WI38 (cell line): ENCODE measurements around the gene USP6NL.
A peak's percentile ranks its signal among the peaks of the same experiment; 100 is the strongest.

Experiments used
- H3K4me3 ChIP-seq: 2 replicates; pipeline ENCODE4 v1.5.1; 2011; ENCODE audit warnings: low read depth, mild to moderate bottlenecking, control low read depth, low read length
- CTCF ChIP-seq: IDR thresholded peaks from 2 replicates; pipeline ENCODE4 v1.5.1; 2012; ENCODE audit warnings: low read depth, mild to moderate bottlenecking, control low read depth, low read length

Gene USP6NL

GRCh38 chr10:11431216-11431555, 180.3 kb downstream of the USP6NL start:
- H3K4me3 ChIP-seq: no peak overlapping the region
- TF ChIP-seq CTCF: no peak

GRCh38 chr10:11430421-11431215, 180.8 kb downstream of the USP6NL start:
- no peak for TF ChIP-seq CTCF

GRCh38 chr10:11429439-11430052, 181.9 kb downstream of the USP6NL start:
- H3K4me3 ChIP-seq: no peak overlapping the region
- no peak for TF ChIP-seq CTCF

More at GRCh38 chr10:11430421-11431215, 180.8 kb downstream of the USP6NL start:
- H3K4me3 ChIP-seq: no peak overlapping the region

GRCh38 chr10:11425676-11426075, 185.8 kb downstream of the USP6NL start:
- H3K4me3 ChIP-seq: no peak overlapping the region
- no peak for TF ChIP-seq CTCF

GRCh38 chr10:11425296-11425610, 186.2 kb downstream of the USP6NL start:
- no peak for TF ChIP-seq CTCF
- no peak overlapping the region for H3K4me3 ChIP-seq

GRCh38 chr10:11424456-11425295, 186.8 kb downstream of the USP6NL start:
- no peak overlapping the region for H3K4me3 ChIP-seq
- TF ChIP-seq CTCF: peak; percentile 95

GRCh38 chr10:11416974-11417373, 194.5 kb downstream of the USP6NL start:
- no peak for TF ChIP-seq CTCF
- H3K4me3 ChIP-seq: no peak overlapping the region
